ENCODE data around the gene DOCK3.
"Not testable (repeated sequence)": the region's sequence is repeated elsewhere in the genome, so short reads cannot be mapped to it uniquely, and the experiment has no call there.

The DOCK3 gene

GRCh38 chr3:51282931-51283330 is 608.2 kb downstream of the DOCK3 start:
- no peak for DNase-seq (ENCODE audit: low read depth, low spot score)
- no peak overlapping the region for H3K27ac ChIP-seq (ENCODE audit: low read length)
- no peaks in the 10 kb centered on the region; the same call in 1 of the 2 replicates for H3K36me3 ChIP-seq (ENCODE audit: control insufficient read depth, insufficient read depth, low read length)
- H3K27me3 ChIP-seq (ENCODE audit: control insufficient read depth, insufficient read depth, low read length) = no peaks in the 10 kb centered on the region; the same call in 1 of the 2 replicates
- H3K9me3 ChIP-seq (ENCODE audit: control insufficient read depth, insufficient read depth, low read length) = no peaks in the 10 kb centered on the region
- no peak overlapping the region for H3K4me3 ChIP-seq (ENCODE audit: low read length)
- no peaks in the 10 kb centered on the region for H3K4me1 ChIP-seq (ENCODE audit: control insufficient read depth, insufficient read depth, low read length)
- no CpG with 5 or more reads among the region's 1 CpG for WGBS (ENCODE audit: insufficient coverage, insufficient read length)

GRCh38 chr3:51283421-51283820 is 608.7 kb downstream of the DOCK3 start:
- Histone ChIP-seq H3K27ac (ENCODE audit: low read length) (no peak overlapping the region), H3K36me3 (ENCODE audit: control insufficient read depth, insufficient read depth, low read length) (no peaks in the 10 kb centered on the region; the same call in 1 of the 2 replicates), H3K27me3 (ENCODE audit: control insufficient read depth, insufficient read depth, low read length) (no peaks in the 10 kb centered on the region; the same call in 1 of the 2 replicates), H3K4me1 (ENCODE audit: control insufficient read depth, insufficient read depth, low read length) (no peaks in the 10 kb centered on the region), H3K9me3 (ENCODE audit: control insufficient read depth, insufficient read depth, low read length) (no peaks in the 10 kb centered on the region), H3K4me3 (ENCODE audit: low read length) (no peak overlapping the region)
- WGBS (ENCODE audit: insufficient coverage, insufficient read length) = no CpG with 5 or more reads among the region's 1 CpG
- DNase-seq (ENCODE audit: low read depth, low spot score) = no peak

- DNase-seq (ENCODE audit: low read depth, low spot score) = no peak
- Histone ChIP-seq H3K27ac (ENCODE audit: low read length) (no peak overlapping the region), H3K9me3 (ENCODE audit: control insufficient read depth, insufficient read depth, low read length) (no peaks in the 10 kb centered on the region), H3K4me3 (ENCODE audit: low read length) (no peak overlapping the region), H3K27me3 (ENCODE audit: control insufficient read depth, insufficient read depth, low read length) (no peaks in the 10 kb centered on the region), H3K36me3 (ENCODE audit: control insufficient read depth, insufficient read depth, low read length) (no peaks in the 10 kb centered on the region), H3K4me1 (ENCODE audit: control insufficient read depth, insufficient read depth, low read length) (no peaks in the 10 kb centered on the region)
- WGBS (ENCODE audit: insufficient coverage, insufficient read length) = no CpG with 5 or more reads among the region's 2 CpGs
Measured at GRCh38 chr3:51295625-51296024, 620.9 kb downstream of the DOCK3 start.

- no peak for DNase-seq (ENCODE audit: low read depth, low spot score)
- no peak overlapping the region for H3K27ac ChIP-seq (ENCODE audit: low read length)
- no peaks in the 10 kb centered on the region for H3K36me3 ChIP-seq (ENCODE audit: control insufficient read depth, insufficient read depth, low read length)
- no peaks in the 10 kb centered on the region for H3K27me3 ChIP-seq (ENCODE audit: control insufficient read depth, insufficient read depth, low read length)
- no peaks in the 10 kb centered on the region for H3K9me3 ChIP-seq (ENCODE audit: control insufficient read depth, insufficient read depth, low read length)
- H3K4me1 ChIP-seq (ENCODE audit: control insufficient read depth, insufficient read depth, low read length) = no peaks in the 10 kb centered on the region
- no peak overlapping the region for H3K4me3 ChIP-seq (ENCODE audit: low read length)
Measured at GRCh38 chr3:51297333-51297732, 622.6 kb downstream of the DOCK3 start.

- H3K27ac ChIP-seq (ENCODE audit: low read length) = no peak overlapping the region
- no peak for DNase-seq (ENCODE audit: low read depth, low spot score)
- no peaks in the 10 kb centered on the region for H3K9me3 ChIP-seq (ENCODE audit: control insufficient read depth, insufficient read depth, low read length)
- no peaks in the 10 kb centered on the region for H3K36me3 ChIP-seq (ENCODE audit: control insufficient read depth, insufficient read depth, low read length)
- WGBS (ENCODE audit: insufficient coverage, insufficient read length) = no CpG with 5 or more reads among the region's 4 CpGs
- H3K4me3 ChIP-seq (ENCODE audit: low read length) = no peak overlapping the region
- peaks cover 2% of the 10 kb centered on the region; the same call in 1 of the 2 replicates for H3K4me1 ChIP-seq (ENCODE audit: control insufficient read depth, insufficient read depth, low read length)
- H3K27me3 ChIP-seq (ENCODE audit: control insufficient read depth, insufficient read depth, low read length) = no peaks in the 10 kb centered on the region
Measured at GRCh38 chr3:51304230-51304629, 629.5 kb downstream of the DOCK3 start.

GRCh38 chr3:51306093-51306492 is 631.4 kb downstream of the DOCK3 start:
- Histone ChIP-seq H3K4me1 (ENCODE audit: control insufficient read depth, insufficient read depth, low read length) (peaks cover 2% of the 10 kb centered on the region; the same call in 1 of the 2 replicates), H3K36me3 (ENCODE audit: control insufficient read depth, insufficient read depth, low read length) (no peaks in the 10 kb centered on the region), H3K27me3 (ENCODE audit: control insufficient read depth, insufficient read depth, low read length) (no peaks in the 10 kb centered on the region), H3K4me3 (ENCODE audit: low read length) (no peak overlapping the region), H3K9me3 (ENCODE audit: control insufficient read depth, insufficient read depth, low read length) (no peaks in the 10 kb centered on the region), H3K27ac (ENCODE audit: low read length) (no peak overlapping the region)
- WGBS (ENCODE audit: insufficient coverage, insufficient read length) = no CpG with 5 or more reads among the region's 1 CpG
- no peak for DNase-seq (ENCODE audit: low read depth, low spot score)

GRCh38 chr3:51307458-51307857 is 632.7 kb downstream of the DOCK3 start:
- H3K27ac ChIP-seq (ENCODE audit: low read length) = no peak overlapping the region
- WGBS (ENCODE audit: insufficient coverage, insufficient read length) = no CpG with 5 or more reads among the region's 2 CpGs
- H3K36me3 ChIP-seq (ENCODE audit: control insufficient read depth, insufficient read depth, low read length) = no peaks in the 10 kb centered on the region
- DNase-seq (ENCODE audit: low read depth, low spot score) = no peak
- peaks cover 2% of the 10 kb centered on the region; the same call in 1 of the 2 replicates for H3K4me1 ChIP-seq (ENCODE audit: control insufficient read depth, insufficient read depth, low read length)
- H3K9me3 ChIP-seq (ENCODE audit: control insufficient read depth, insufficient read depth, low read length) = no peaks in the 10 kb centered on the region
- no peaks in the 10 kb centered on the region for H3K27me3 ChIP-seq (ENCODE audit: control insufficient read depth, insufficient read depth, low read length)
- H3K4me3 ChIP-seq (ENCODE audit: low read length) = no peak overlapping the region

- WGBS (ENCODE audit: insufficient coverage, insufficient read length) = no CpG with 5 or more reads among the region's 5 CpGs
- not testable (repeated sequence) for H3K36me3 ChIP-seq (ENCODE audit: control insufficient read depth, insufficient read depth, low read length); H3K9me3 ChIP-seq (ENCODE audit: control insufficient read depth, insufficient read depth, low read length); H3K27ac ChIP-seq (ENCODE audit: low read length); H3K4me3 ChIP-seq (ENCODE audit: low read length); DNase-seq (ENCODE audit: low read depth, low spot score); H3K27me3 ChIP-seq (ENCODE audit: control insufficient read depth, insufficient read depth, low read length); H3K4me1 ChIP-seq (ENCODE audit: control insufficient read depth, insufficient read depth, low read length)
Measured at GRCh38 chr3:51307945-51308607, 633.3 kb downstream of the DOCK3 start.

- no peak overlapping the region for H3K27ac ChIP-seq (ENCODE audit: low read length)
- no peaks in the 10 kb centered on the region for H3K9me3 ChIP-seq (ENCODE audit: control insufficient read depth, insufficient read depth, low read length)
- H3K4me1 ChIP-seq (ENCODE audit: control insufficient read depth, insufficient read depth, low read length) = no peaks in the 10 kb centered on the region
- WGBS (ENCODE audit: insufficient coverage, insufficient read length) = no CpG with 5 or more reads among the region's 1 CpG
- DNase-seq (ENCODE audit: low read depth, low spot score) = no peak
- H3K27me3 ChIP-seq (ENCODE audit: control insufficient read depth, insufficient read depth, low read length) = no peaks in the 10 kb centered on the region
- no peak overlapping the region for H3K4me3 ChIP-seq (ENCODE audit: low read length)
- H3K36me3 ChIP-seq (ENCODE audit: control insufficient read depth, insufficient read depth, low read length) = no peaks in the 10 kb centered on the region
Measured at GRCh38 chr3:51311055-51311454, 636.3 kb downstream of the DOCK3 start.

GRCh38 chr3:51328206-51328605 is 653.5 kb downstream of the DOCK3 start:
- WGBS (ENCODE audit: insufficient coverage, insufficient read length) = no CpG with 5 or more reads among the region's 2 CpGs
- no peaks in the 10 kb centered on the region for H3K4me1 ChIP-seq (ENCODE audit: control insufficient read depth, insufficient read depth, low read length)
- no peak overlapping the region for H3K4me3 ChIP-seq (ENCODE audit: low read length)
- no peak for DNase-seq (ENCODE audit: low read depth, low spot score)
- H3K27ac ChIP-seq (ENCODE audit: low read length) = no peak overlapping the region
- H3K9me3 ChIP-seq (ENCODE audit: control insufficient read depth, insufficient read depth, low read length) = no peaks in the 10 kb centered on the region
- no peaks in the 10 kb centered on the region for H3K36me3 ChIP-seq (ENCODE audit: control insufficient read depth, insufficient read depth, low read length)
- no peaks in the 10 kb centered on the region for H3K27me3 ChIP-seq (ENCODE audit: control insufficient read depth, insufficient read depth, low read length)

- Histone ChIP-seq H3K27ac (ENCODE audit: low read length) (no peak overlapping the region), H3K4me1 (ENCODE audit: control insufficient read depth, insufficient read depth, low read length) (peaks cover 1% of the 10 kb centered on the region; the same call in 1 of the 2 replicates), H3K4me3 (ENCODE audit: low read length) (no peak overlapping the region), H3K27me3 (ENCODE audit: control insufficient read depth, insufficient read depth, low read length) (no peaks in the 10 kb centered on the region), H3K9me3 (ENCODE audit: control insufficient read depth, insufficient read depth, low read length) (no peaks in the 10 kb centered on the region), H3K36me3 (ENCODE audit: control insufficient read depth, insufficient read depth, low read length) (no peaks in the 10 kb centered on the region)
- WGBS (ENCODE audit: insufficient coverage, insufficient read length) = no CpG with 5 or more reads among the region's 2 CpGs
- no peak for DNase-seq (ENCODE audit: low read depth, low spot score)
Measured at GRCh38 chr3:51330046-51330445, 655.3 kb downstream of the DOCK3 start.

Data from iPS DF 6.9 (cell line).